Neural cell (in vitro differentiated cells): ENCODE results near the gene MMP28. TPM values are rescaled to one million over a fixed set of nuclear protein-coding genes. Genes with fewer than 3 reads are reported as not detected.

ENCODE experiments used
- H2AFZ ChIP-seq: fragments of 200-600, 300-800 bp; sonication (generic), shearing (Covaris generic); 2 replicates; pipeline ENCODE4 v1.6.0; 2014; ENCODE audit warnings: low read depth, mild to moderate bottlenecking, antibody characterized with exemption, low read length, moderate library complexity
- H3F3A ChIP-seq: fragments of 200-600 bp; shearing (Covaris generic); 2 replicates; pipeline ENCODE4 v1.6.1; 2016; ENCODE audit warnings: mild to moderate bottlenecking, moderate library complexity, mixed read lengths, antibody characterized with exemption, low read length; ENCODE audit not compliant: insufficient read depth, poor library complexity, severe bottlenecking
- H3K27ac ChIP-seq: fragments of 200-600, 300-800 bp; sonication (generic), shearing (Covaris generic); 2 replicates; pipeline ENCODE4 v1.5.1; 2014; ENCODE audit warnings: mild to moderate bottlenecking, low read length, moderate library complexity
- H3K27me3 ChIP-seq: fragments of 300-800, 200-600 bp; sonication (generic), shearing (Covaris generic); 2 replicates; pipeline ENCODE4 v1.6.0; 2014; ENCODE audit warnings: mild to moderate bottlenecking, low read depth, low read length, moderate library complexity; ENCODE audit not compliant: insufficient read depth
- H3K36me3 ChIP-seq: fragments of 300-800, 200-600 bp; sonication (generic), shearing (Covaris generic); 2 replicates; pipeline ENCODE4 v1.5.1; 2014; ENCODE audit warnings: mild to moderate bottlenecking, antibody characterized with exemption, low read length, moderate library complexity; ENCODE audit not compliant: insufficient read depth
- H3K4me2 ChIP-seq: fragments of 300-800, 200-600 bp; sonication (generic), shearing (Covaris generic); 2 replicates; pipeline ENCODE4 v1.6.0; 2014; ENCODE audit warnings: mild to moderate bottlenecking, low read length
- H3K4me3 ChIP-seq: fragments of 300-800, 200-600 bp; sonication (generic), shearing (Covaris generic); 2 replicates; pipeline ENCODE4 v1.5.1; 2014; ENCODE audit warnings: mild to moderate bottlenecking, low read length, moderate library complexity
- H3K79me2 ChIP-seq: fragments of 200-600 bp; shearing (Covaris generic); replicated peaks from 2 replicates; pipeline ENCODE4 v1.6.0; 2014; ENCODE audit warnings: mild to moderate bottlenecking, low read length, moderate library complexity; ENCODE audit not compliant: insufficient read depth
- H3K9ac ChIP-seq: fragments of 300-800, 200-600 bp; sonication (generic), shearing (Covaris generic); 2 replicates; pipeline ENCODE4 v1.6.1; 2016; ENCODE audit warnings: mild to moderate bottlenecking, low read length, mixed read lengths
- H3K9me2 ChIP-seq: fragments of 200-600 bp; shearing (Covaris generic); 2 replicates; pipeline ENCODE4 v1.6.1; 2016; ENCODE audit warnings: mild to moderate bottlenecking, low read length, mixed read lengths; ENCODE audit not compliant: insufficient read depth
- H3K9me3 ChIP-seq: fragments of 200-600, 300-800 bp; sonication (generic), shearing (Covaris generic); 2 replicates; pipeline ENCODE4 v1.6.1; 2016; ENCODE audit warnings: mild to moderate bottlenecking, mixed run types, low read length, moderate library complexity, mixed read lengths
- H4K20me1 ChIP-seq: fragments of 200-600 bp; shearing (Covaris generic); 2 replicates; pipeline ENCODE4 v1.6.1; 2016; ENCODE audit warnings: mild to moderate bottlenecking, mixed run types; ENCODE audit not compliant: insufficient read depth
- EP300 ChIP-seq: fragments of 450-650 bp; conservative IDR thresholded peaks from 2 replicates; pipeline ENCODE4 v1.6.1; 2014; ENCODE audit warnings: antibody characterized with exemption, mild to moderate bottlenecking, moderate library complexity; ENCODE audit not compliant: poor library complexity, severe bottlenecking
- EZH2 ChIP-seq: fragments of 200-600, 300-800 bp; shearing (Covaris generic), sonication (generic); IDR thresholded peaks from 2 replicates; pipeline ENCODE4 v1.6.1; 2014; ENCODE audit warnings: antibody characterized with exemption, low read length, borderline replicate concordance, mild to moderate bottlenecking; ENCODE audit not compliant: insufficient read depth, poor library complexity, severe bottlenecking
- MXI1 ChIP-seq: fragments of 450-650 bp; conservative IDR thresholded peaks from 2 replicates; pipeline ENCODE4 v1.6.1; 2014; ENCODE audit warnings: antibody characterized with exemption, mild to moderate bottlenecking; ENCODE audit not compliant: poor library complexity, severe bottlenecking
- POLR2AphosphoS5 ChIP-seq: IDR thresholded peaks from 2 replicates; pipeline ENCODE4 v1.6.1; 2012
- RAD21 ChIP-seq: fragments of 450-650 bp; conservative IDR thresholded peaks from 2 replicates; pipeline ENCODE4 v1.6.1; 2014; ENCODE audit warnings: antibody characterized with exemption, mild to moderate bottlenecking, moderate library complexity
- SMC3 ChIP-seq: fragments of 450-650 bp; conservative IDR thresholded peaks from 2 replicates; pipeline ENCODE4 v1.6.1; 2014; ENCODE audit warnings: antibody characterized with exemption, mild to moderate bottlenecking, moderate library complexity; ENCODE audit not compliant: poor library complexity
- TAF1 ChIP-seq: IDR thresholded peaks from 2 replicates; pipeline ENCODE4 v1.6.1; 2012; ENCODE audit warnings: low read depth
- polyA plus RNA-seq: library from polyadenylated mRNA; depleted of rRNA; stranded (reverse); fragments of >200 nt; gene quantifications from 2 replicates; pipeline ENCODE4 v1.2.3, GENCODE V29; 2014
- TF ChIP-seq, protein P1 (sequence below): IDR thresholded peaks from 2 replicates; pipeline ENCODE4 v1.6.1; 2012; ENCODE audit warnings: borderline replicate concordance
- TF ChIP-seq, protein P2 (sequence below): fragments of 450-650 bp; IDR thresholded peaks from 2 replicates; pipeline ENCODE4 v1.5.1; 2014; ENCODE audit warnings: antibody characterized with exemption, mild to moderate bottlenecking, moderate library complexity; ENCODE audit not compliant: poor library complexity, severe bottlenecking

The MMP28 gene
- polyA plus RNA-seq, 1 donor from 2014 or later: 0.31 TPM

DNA sequence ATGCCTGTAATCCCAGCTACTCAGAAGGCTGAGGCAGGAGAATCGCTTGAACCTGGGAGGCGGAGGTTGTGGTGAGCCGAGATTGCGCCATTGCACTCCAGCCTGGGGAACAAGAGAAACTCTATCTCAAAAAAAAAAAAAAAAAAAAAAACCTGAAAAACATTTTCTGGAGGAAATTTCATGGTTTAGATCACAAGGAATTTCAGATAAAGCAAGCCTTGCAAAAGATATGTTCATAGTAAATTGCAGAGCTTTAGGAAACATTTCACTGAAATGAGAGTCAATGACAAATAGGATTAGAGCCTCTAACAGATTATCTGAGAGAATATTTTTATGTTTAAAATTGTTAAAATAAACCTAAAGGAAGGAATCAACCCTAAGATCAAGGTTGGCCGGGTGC lies 17.0 kb upstream of the MMP28 start:
- H3K27me3 ChIP-seq: no peaks in the 10 kb centered on the region
- H4K20me1 ChIP-seq: peaks cover 16% of the 10 kb centered on the region
- H3K9ac ChIP-seq: no peak overlapping the region
- H3K9me2 ChIP-seq: no peaks in the 10 kb centered on the region
- H3K27ac ChIP-seq: no peak overlapping the region
- no peaks in the 10 kb centered on the region for H3K9me3 ChIP-seq
- no peaks in the 10 kb centered on the region for H3F3A ChIP-seq
- H3K79me2 ChIP-seq: peaks cover 74% of the 10 kb centered on the region
- no peak overlapping the region for H3K4me2 ChIP-seq
- H3K4me3 ChIP-seq: no peak overlapping the region
- TF ChIP-seq SMC3 (no peak), EZH2 (no peak), RAD21 (no peak), MXI1 (no peak), EP300 (no peak)
- TF ChIP-seq, protein P1, sequence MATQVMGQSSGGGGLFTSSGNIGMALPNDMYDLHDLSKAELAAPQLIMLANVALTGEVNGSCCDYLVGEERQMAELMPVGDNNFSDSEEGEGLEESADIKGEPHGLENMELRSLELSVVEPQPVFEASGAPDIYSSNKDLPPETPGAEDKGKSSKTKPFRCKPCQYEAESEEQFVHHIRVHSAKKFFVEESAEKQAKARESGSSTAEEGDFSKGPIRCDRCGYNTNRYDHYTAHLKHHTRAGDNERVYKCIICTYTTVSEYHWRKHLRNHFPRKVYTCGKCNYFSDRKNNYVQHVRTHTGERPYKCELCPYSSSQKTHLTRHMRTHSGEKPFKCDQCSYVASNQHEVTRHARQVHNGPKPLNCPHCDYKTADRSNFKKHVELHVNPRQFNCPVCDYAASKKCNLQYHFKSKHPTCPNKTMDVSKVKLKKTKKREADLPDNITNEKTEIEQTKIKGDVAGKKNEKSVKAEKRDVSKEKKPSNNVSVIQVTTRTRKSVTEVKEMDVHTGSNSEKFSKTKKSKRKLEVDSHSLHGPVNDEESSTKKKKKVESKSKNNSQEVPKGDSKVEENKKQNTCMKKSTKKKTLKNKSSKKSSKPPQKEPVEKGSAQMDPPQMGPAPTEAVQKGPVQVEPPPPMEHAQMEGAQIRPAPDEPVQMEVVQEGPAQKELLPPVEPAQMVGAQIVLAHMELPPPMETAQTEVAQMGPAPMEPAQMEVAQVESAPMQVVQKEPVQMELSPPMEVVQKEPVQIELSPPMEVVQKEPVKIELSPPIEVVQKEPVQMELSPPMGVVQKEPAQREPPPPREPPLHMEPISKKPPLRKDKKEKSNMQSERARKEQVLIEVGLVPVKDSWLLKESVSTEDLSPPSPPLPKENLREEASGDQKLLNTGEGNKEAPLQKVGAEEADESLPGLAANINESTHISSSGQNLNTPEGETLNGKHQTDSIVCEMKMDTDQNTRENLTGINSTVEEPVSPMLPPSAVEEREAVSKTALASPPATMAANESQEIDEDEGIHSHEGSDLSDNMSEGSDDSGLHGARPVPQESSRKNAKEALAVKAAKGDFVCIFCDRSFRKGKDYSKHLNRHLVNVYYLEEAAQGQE: no peak
- H2AFZ ChIP-seq: no peak overlapping the region
- no peaks in the 10 kb centered on the region for H3K36me3 ChIP-seq

DNA sequence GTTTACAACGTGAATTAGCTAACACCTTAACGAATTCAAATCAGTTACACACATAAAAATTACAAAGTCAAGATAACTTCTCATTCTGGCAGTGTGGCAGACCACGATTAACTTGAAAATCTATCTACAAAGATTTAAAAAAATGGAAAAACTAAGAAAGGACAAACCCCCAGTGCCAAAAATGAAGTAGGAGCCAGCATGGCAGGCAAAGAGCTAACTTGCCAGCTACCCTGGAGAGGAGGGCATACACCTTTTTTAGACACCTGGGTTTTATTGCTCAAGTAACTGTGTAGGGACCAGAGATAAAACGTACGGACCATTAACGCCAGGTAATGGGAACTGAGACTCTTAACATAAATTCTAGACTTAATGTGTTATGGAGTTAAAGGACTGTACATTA lies 16.3 kb upstream of the MMP28 start:
- no peak overlapping the region for H3K9ac ChIP-seq
- no peaks in the 10 kb centered on the region for H3F3A ChIP-seq
- H3K9me3 ChIP-seq: no peaks in the 10 kb centered on the region
- peak overlapping the region; percentile 85 for H3K4me3 ChIP-seq
- H3K36me3 ChIP-seq: no peaks in the 10 kb centered on the region
- TF ChIP-seq EZH2 (no peak), SMC3 (no peak), RAD21 (no peak), MXI1 (no peak), EP300 (no peak), POLR2AphosphoS5 (no peak), TAF1 (no peak)
- TF ChIP-seq, protein P2, sequence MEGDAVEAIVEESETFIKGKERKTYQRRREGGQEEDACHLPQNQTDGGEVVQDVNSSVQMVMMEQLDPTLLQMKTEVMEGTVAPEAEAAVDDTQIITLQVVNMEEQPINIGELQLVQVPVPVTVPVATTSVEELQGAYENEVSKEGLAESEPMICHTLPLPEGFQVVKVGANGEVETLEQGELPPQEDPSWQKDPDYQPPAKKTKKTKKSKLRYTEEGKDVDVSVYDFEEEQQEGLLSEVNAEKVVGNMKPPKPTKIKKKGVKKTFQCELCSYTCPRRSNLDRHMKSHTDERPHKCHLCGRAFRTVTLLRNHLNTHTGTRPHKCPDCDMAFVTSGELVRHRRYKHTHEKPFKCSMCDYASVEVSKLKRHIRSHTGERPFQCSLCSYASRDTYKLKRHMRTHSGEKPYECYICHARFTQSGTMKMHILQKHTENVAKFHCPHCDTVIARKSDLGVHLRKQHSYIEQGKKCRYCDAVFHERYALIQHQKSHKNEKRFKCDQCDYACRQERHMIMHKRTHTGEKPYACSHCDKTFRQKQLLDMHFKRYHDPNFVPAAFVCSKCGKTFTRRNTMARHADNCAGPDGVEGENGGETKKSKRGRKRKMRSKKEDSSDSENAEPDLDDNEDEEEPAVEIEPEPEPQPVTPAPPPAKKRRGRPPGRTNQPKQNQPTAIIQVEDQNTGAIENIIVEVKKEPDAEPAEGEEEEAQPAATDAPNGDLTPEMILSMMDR: no peak
- TF ChIP-seq, protein P1: no peak
- no peak overlapping the region for H3K27ac ChIP-seq
- no peak overlapping the region for H2AFZ ChIP-seq
- peaks cover 11% of the 10 kb centered on the region for H4K20me1 ChIP-seq
- no peaks in the 10 kb centered on the region for H3K27me3 ChIP-seq
- H3K79me2 ChIP-seq: peaks cover 67% of the 10 kb centered on the region
- H3K9me2 ChIP-seq: no peaks in the 10 kb centered on the region
- peak overlapping the region; percentile 97 for H3K4me2 ChIP-seq
